Kidney (tissue), 14 donors: ENCODE results near the gene PPP1R26. TPM values are rescaled to one million over a fixed set of nuclear protein-coding genes. Genes with fewer than 3 reads are reported as not detected.

ENCODE experiments used
- DNase-seq, 5 donors: peaks; one replicate each; pipeline ENCODE4 v3.0.0-alpha.2; 2013 to 2020
- FAIRE-seq: peaks from 2 replicates; lab custom pipeline; 2012; peaks lifted over from hg19 to GRCh38; lab: Jason Lieb, UNC
- H3K27ac ChIP-seq, 2 donors: one replicate each; pipeline ENCODE4 v1.7.0; 2013; ENCODE audit warnings: low read depth in 2 of 2, low read length in 2 of 2, inconsistent platforms in 1 of 2
- H3K27me3 ChIP-seq: one replicate; pipeline ENCODE4 v1.7.1; 2013; ENCODE audit warnings: low read length, inconsistent platforms; ENCODE audit not compliant: control insufficient read depth, insufficient read depth
- H3K36me3 ChIP-seq, 3 donors: one replicate each; pipeline versions ENCODE4 v1.7.0 to v1.7.1; 2013; ENCODE audit warnings: low read length in 3 of 3, control low read depth in 1 of 3, inconsistent platforms in 1 of 3; ENCODE audit not compliant: insufficient read depth in 3 of 3, control insufficient read depth in 2 of 3
- H3K4me1 ChIP-seq, 3 donors: one replicate each; pipeline versions ENCODE4 v1.7.0 to v1.7.1; 2013; ENCODE audit warnings: low read length in 3 of 3, inconsistent platforms in 1 of 3, low read depth in 1 of 3; ENCODE audit not compliant: control insufficient read depth in 2 of 3, insufficient read depth in 2 of 3
- H3K4me3 ChIP-seq, 3 donors: one replicate each; pipeline versions ENCODE4 v1.7.0 to v1.8.1; 2013; ENCODE audit warnings: low read length in 3 of 3, control low read depth in 1 of 3, inconsistent platforms in 1 of 3
- H3K9ac ChIP-seq, 3 donors: one replicate each; pipeline versions ENCODE4 v1.7.0 to v1.7.1; 2013; ENCODE audit warnings: low read length in 3 of 3, control low read depth in 1 of 3, inconsistent platforms in 1 of 3
- H3K9me3 ChIP-seq, 3 donors: one replicate each; pipeline versions ENCODE4 v1.7.0 to v1.7.1; 2013; ENCODE audit warnings: low read length in 3 of 3, control low read depth in 1 of 3, inconsistent platforms in 1 of 3; ENCODE audit not compliant: control insufficient read depth in 2 of 3, insufficient read depth in 1 of 3
- intact Hi-C: fragments of 100-400 bp; cut with DNase I; formaldehyde crosslinking; loops from one replicate; pipeline ENCODE4 v1.11.1; 2022
- polyA plus RNA-seq: library from polyadenylated mRNA; stranded (reverse); fragments of 350-450 nt; fragmentation: Illumina TruSeq; extraction: RNeasy Lipid Tissue Mini Kit (QIAGEN cat#74804); gene quantifications from one replicate; pipeline ENCODE4 v1.2.3, GENCODE V29; 2014; ENCODE audit warnings: low read depth, low replicate concordance; ENCODE audit not compliant: insufficient read depth
- total RNA-seq: library from RNA; stranded (reverse); fragmentation: NEBNext Ultra II Directional; extraction: Animal tissue kit (Norgen Biotek cat#: 25700); gene quantifications from one replicate; pipeline ENCODE4 v1.2.1, GENCODE V29; 2021
- TF ChIP-seq, protein P1 (sequence below): IDR thresholded peaks from 3 replicates; pipeline ENCODE4 v1.5.1; 2012; ENCODE audit warnings: mild to moderate bottlenecking, moderate library complexity, borderline replicate concordance; ENCODE audit not compliant: insufficient read depth; ENCODE audit errors: extremely low read depth
- donor health status: control.
- donor health status: control.
- donor health status: control.
- donor health status: control.
- donor health status: control.
- donor health status: DM: yes; HTN: yes; CAD: no.
- donor health status: Normal renal cell carcinoma (clear cell type).

The PPP1R26 gene
- total and polyA plus RNA-seq, 2 donors from 2014 or later: 10.2 to 22.0 TPM

DNA sequence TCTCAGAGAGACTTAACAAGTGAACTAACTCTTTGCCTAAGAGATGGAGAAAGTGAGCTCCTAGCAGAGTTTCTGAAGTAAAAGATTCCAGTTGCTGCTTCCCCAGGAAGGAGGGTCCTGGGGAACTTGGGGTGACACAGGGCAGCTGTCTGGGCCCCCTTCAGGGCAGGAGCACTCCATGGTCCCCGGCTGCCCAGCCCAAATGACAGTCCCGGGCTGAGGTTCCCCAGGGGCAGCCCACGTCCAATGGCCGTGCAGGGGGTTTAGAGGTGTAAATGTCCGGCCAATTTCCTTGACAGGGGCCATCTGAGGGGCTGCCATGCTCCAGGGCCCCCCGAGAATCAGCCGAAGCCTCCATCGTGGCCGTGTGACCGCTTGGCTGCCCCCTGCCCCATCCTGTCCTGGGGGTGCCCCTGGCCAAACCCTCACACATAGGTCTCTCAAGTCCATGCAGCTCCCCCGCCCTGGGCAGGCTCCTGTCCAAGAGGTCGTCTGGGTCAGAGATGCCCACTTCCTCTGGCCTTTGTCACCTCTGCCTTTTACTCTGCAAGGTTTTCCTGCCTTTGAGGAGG is 5.5 kb upstream of the PPP1R26 start:
- H3K4me3 ChIP-seq: no peak overlapping the region

DNA sequence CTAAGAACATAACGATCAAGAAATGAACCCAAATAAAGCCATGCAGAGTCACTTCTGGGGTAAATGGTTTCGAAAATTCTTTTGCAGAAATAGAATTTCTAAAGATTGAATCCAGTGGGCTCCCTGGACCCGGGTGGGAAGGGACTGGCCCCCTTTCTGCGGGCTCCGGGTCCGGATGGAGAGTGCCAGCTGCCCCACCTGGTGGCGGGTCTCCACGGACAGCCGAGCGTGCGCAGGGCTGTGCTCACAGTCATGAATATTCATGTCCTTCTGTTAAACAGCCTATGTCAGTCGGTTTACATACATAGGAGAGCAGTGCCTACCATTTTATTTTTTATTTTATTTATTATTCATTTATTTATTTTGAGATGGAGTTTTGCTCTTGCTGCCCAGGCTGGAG is 4.7 kb upstream of the PPP1R26 start:
- Histone ChIP-seq H3K9ac (no peak overlapping the region), H3K36me3 (no peaks in the 10 kb centered on the region), H3K27me3 (no peaks in the 10 kb centered on the region), H3K27ac (no peak overlapping the region), H3K9me3 (no peaks in the 10 kb centered on the region), H3K4me1 (no peaks in the 10 kb centered on the region), H3K4me3 (no peak overlapping the region)
- DNase-seq (peak; percentile 68 to 78 (median 75)), FAIRE-seq (no peak)
- intact Hi-C loops: no loop called here
- TF ChIP-seq, protein P1, sequence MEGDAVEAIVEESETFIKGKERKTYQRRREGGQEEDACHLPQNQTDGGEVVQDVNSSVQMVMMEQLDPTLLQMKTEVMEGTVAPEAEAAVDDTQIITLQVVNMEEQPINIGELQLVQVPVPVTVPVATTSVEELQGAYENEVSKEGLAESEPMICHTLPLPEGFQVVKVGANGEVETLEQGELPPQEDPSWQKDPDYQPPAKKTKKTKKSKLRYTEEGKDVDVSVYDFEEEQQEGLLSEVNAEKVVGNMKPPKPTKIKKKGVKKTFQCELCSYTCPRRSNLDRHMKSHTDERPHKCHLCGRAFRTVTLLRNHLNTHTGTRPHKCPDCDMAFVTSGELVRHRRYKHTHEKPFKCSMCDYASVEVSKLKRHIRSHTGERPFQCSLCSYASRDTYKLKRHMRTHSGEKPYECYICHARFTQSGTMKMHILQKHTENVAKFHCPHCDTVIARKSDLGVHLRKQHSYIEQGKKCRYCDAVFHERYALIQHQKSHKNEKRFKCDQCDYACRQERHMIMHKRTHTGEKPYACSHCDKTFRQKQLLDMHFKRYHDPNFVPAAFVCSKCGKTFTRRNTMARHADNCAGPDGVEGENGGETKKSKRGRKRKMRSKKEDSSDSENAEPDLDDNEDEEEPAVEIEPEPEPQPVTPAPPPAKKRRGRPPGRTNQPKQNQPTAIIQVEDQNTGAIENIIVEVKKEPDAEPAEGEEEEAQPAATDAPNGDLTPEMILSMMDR: peak; percentile 36

More for the DNA sequence above, 5.5 kb upstream of the PPP1R26 start:
- FAIRE-seq: no peak
- Histone ChIP-seq H3K27ac (no peak overlapping the region), H3K9ac (no peak overlapping the region), H3K36me3 (no peaks in the 10 kb centered on the region), H3K9me3 (no peaks in the 10 kb centered on the region), H3K4me1 (no peaks in the 10 kb centered on the region), H3K27me3 (no peaks in the 10 kb centered on the region)
- intact Hi-C loops: no loop called here
- TF ChIP-seq, protein P1: no peak
- peak in 1 of 5 donors; percentile 64 for DNase-seq

DNA sequence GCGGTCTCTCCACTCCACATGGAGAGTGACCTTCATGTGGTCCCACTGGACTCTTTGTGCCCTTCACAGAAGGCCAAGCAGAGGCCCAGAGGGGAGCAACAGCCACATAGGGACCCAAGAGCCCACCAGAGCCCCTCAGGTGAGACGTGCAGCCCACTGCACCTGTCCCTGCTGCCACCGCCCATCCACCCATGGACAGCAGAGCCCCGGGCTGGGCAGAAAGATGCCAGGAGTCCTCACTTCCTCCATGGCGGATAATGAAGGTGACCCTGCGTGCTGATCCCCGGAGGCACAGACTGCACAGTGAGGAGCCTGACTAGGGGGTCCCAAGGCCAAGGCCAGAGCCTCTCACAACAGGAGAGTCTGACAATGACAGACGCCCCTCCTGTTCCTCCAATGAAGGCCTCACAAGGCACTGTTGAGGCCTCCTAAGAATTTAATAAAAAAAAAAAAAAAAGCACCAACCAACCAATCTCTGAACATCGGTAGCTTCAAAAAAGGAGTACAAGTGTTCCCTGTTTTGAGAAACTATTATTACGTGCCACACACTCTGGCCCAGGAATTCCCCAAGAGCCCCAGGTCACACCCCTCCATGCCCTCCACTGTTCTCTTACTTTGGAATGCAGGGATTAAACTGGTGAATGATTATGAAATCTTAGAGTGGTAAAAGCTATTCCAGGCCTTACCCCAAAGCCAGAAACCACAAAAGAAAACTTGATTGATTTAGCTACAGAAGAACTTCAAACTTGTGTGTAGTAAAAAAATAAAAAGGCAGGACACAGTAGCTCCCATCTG is 2.8 kb upstream of the PPP1R26 start:
- Histone ChIP-seq H3K4me1 (peaks cover 0 to 6% (median 0%) of the 10 kb centered on the region in 3 donors), H3K27ac (peak overlapping the region in 1 of 2 donors; percentile 51), H3K9me3 (no peaks in the 10 kb centered on the region), H3K36me3 (no peaks in the 10 kb centered on the region), H3K4me3 (no peak overlapping the region), H3K9ac (no peak overlapping the region), H3K27me3 (no peaks in the 10 kb centered on the region)
- TF ChIP-seq, protein P1: no peak
- intact Hi-C loops: no loop called here
- FAIRE-seq (no peak), DNase-seq (no peak)
